ENCODE measurements around the gene TBCD.
A peak's percentile ranks its signal among the peaks of the same experiment; 100 is the strongest.

The TBCD gene

DNA sequence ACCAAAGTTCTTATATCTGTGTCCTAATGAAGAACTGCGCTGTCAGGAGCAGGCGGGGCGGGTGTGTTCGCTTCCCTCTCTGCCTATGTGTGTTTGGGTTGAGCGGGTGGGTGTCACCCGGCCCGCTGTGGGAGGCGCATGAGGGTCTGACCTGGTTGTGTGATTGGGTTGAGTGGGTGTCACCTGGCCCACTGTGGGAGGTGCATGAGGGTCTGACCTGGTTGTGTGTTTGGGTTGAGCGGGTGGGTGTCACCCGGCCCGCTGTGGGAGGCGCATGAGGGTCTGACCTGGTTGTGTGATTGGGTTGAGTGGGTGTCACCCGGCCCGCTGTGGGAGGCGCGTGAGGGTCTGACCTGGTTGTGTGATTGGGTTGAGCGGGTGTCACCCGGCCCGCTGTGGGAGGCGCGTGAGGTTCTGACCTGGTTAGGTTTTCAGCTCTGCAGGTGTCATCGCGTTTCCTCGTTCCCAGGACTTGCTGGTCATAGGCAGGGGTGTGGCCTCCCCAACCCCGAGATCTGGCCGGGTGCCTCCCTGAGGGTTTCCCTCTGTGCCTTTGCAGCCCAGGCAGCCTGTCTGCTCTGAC, 157.5 kb downstream of the TBCD start:
- no peak for DNase-seq

DNA sequence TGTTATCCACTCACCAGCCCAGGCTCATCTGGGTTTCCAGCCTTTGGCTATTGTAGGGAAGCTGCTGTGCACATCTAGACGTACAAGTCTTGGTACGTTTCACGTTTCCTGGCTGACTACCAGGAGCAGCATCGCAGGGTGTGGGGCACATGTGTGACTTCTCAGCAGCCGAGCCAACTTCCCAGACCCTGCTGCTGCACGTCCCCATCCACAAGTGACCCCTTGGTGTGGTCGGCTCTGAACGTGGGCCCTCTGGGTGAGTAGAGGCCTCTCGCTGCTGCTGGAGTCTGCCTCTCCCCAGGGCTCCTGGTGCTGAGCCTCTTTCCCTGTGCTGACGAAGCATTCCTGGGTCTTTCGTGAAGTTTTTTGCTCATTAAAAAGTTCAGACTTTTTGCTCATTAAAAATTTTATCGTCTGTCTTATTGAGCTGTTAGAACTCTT, 158.2 kb downstream of the TBCD start:
- no peak for DNase-seq

DNA sequence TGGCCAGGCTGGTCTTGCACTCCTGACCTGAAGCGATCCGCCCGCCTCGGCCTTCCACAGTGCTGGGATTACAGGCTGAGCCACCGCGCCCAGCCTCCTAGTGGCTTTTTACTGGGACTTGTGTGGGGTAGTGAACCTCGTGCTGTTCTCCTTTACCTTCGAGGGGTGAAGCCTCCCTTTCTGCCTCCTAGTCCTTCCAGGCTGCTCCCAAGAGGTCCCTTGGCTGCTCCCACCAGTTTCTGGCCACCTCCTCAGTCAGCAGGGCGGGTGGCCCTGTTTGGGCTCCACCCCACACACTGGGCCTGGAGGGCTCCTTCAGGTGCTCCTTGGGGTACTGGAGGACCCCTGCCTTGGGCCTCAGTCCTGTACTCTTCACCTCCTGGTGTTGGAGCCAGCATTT, 158.9 kb downstream of the TBCD start:
- no peak for DNase-seq

DNA sequence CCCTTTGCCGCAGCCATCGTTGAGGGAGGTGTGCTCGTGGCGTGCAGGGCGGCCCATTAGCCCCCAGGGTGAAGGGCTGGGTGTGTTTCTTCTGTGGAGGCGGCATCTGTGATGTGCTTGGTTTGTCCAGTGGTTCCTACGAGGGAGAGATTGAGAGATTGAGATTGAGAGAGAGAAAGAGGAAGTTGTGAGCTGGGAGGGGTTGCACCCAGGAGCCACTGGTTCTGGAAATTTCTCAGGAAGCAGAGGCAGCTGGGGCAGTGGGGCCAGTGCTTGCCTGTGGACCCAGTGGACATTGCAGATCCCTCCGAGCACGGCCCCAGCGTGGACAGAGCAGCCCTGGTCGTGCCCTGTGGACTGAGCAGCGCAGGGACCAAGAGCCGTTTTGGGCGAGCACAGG, 160.0 kb downstream of the TBCD start:
- no peak for DNase-seq

DNA sequence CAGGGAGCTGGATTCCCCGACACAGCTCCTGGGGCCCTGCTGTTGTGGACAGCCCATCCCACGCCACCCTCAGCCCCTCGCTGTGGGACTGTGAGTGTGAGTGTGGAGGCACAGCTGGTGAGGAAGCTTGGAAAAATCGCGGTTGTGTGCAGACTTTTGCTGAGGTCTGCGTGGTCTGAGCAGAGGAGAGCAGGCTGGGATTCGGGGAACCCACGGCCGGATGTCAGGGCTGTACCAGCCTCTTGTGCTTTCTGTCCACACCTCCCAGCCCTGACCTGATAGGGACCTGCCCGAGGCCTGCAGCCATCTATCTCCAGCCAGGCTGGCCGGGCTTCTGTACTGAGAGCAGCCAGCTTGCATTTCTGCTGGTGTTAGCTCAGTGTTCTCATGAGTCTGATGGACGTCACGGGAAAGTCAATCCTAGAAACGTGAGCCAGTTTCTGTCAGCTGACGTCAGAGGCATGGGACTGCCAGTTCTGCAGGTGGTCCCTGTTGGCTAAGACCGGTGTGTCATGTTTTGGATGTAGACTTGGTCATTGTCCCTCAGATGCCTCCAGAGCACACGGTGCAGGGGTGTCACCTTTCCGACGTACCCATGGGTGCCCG, 160.7 kb downstream of the TBCD start:
- no peak for DNase-seq

DNA sequence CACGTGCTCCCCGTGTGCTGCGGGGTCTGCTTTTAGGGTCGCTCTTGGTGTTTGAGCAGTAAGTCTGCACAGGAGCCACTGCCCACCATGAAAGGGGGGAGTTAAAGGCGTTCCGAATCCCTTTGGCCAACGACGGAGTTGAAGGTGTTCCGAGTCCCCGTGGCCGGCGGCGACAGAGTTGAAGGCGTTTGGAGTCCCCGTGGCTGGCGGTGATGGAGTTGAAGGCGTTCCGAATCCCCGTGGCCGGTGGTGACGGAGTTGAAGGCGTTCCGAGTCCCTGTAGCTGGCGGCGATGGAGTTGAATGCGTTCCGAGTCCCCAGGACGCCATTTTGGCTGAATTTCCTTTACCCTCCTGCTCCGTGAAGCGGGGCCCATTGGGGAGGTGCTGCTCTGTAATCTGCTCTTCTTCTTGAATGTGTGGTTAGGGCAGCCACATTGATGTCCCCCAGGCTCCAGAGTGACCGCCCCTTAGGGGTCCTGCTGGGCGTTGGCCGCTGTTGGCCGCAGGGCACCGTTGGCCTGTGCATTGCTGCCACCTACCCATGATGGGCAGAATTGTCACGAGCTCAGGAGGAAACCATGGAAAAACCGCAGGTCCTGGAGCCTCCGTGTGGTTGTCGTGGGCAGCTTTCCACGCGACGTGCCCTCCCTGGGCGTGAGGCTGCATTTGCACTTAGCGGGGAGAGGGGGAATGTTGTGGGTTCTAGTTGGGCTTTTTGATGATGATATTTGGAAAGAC, 161.6 kb downstream of the TBCD start:
- DNase-seq: peak; percentile 40

DNA sequence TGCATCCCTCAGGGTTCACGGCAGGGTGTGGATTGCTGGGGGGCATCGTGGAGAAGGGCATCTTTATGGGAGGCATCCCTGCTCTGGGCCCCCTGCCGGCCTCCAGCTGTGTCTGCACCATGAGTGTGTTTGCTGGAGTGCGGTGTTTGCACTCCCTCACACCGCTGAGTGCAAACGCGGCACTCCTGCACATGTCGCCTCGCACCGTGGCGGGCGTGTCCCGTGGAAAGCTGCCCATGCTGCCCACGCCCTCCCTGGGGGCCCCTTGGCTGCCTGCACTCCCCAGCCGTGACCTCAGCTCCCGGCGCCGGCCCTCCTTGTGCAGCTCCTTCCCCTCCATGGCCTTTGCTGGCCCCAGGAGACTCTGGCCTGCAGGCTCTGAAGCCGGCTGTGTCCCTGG, 162.5 kb downstream of the TBCD start:
- DNase-seq: peak; percentile 23

DNA sequence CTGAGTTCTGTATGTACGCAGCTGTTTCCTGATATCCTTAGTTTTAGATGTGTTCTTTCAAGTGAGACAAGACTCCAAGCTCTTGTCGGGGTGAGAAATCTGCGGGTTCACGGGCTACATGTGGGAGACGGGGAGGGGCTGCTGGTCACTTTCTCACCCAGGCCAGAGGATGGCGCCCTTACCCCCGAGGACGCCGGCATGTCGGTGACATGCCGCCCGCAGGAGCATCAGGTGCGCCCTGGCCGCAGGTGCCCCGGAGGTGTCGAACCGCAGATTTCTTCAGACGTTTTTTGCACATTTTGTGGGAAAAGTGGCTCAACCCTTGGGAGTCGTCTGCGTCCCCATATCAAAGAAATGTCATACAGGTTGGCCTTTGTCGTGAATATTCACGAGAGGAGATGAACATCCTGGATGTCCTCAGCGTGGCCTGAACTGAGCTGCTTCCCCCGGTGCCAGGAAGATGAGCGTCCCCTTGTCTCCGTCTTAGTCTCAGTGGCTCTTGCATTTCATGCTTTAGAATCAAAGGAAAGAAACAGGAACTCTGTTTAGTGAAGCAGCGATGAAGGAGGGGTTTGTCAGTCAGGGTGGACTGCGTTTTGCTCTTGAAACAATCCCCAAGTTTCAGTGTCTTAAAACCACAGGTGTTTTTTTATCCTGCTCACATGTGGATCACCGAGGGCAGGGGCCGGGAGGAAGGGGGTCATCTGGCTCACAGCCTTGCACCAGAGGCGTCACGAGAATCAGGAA, 163.3 kb downstream of the TBCD start:
- DNase-seq: no peak

DNA sequence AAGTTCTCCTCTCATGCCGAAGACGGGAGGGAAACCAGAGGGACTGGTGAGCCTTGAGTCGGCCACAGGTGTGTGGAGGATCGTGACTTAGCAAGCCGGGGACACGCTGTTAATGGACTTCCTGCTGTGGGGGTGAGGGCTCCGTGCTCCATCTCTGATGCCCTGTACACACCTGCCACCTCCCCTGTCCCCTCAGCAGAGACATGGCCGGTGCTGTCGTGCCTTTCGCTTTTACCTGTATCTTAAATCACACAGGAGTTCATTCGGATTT, 163.8 kb downstream of the TBCD start:
- no peak for DNase-seq

DNA sequence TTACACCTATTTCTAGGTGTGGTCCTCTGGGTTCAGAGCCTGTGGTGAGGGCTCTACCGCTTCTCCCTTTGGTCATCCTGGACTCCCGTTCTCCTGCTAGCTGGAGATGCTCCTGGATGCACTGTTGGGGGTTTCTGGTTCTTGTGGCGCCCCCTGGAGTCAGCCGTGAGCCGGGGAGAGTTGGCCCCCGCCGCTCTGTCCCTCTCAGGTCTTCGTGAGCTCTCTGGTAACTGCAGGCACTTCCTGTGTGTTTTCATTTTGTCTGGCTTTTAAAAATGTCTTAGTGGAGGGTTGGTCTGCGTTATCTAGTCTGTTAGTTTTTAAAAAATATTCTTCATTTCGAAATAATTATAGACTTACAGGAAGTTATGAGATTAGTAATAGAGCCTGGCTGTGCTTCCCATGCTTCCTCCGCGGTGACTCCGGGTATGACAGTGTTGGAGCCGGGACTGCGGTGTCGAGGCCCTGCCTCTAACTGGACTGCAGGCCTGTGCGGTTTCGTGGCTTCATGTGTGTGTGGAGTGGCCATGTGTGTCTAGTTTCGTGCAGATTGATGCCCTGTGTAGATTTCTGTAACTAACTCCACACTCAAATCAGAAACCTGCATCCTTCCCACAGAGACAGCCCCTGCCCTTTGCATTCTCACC, 166.0 kb downstream of the TBCD start:
- DNase-seq: peak; percentile 20

DNA sequence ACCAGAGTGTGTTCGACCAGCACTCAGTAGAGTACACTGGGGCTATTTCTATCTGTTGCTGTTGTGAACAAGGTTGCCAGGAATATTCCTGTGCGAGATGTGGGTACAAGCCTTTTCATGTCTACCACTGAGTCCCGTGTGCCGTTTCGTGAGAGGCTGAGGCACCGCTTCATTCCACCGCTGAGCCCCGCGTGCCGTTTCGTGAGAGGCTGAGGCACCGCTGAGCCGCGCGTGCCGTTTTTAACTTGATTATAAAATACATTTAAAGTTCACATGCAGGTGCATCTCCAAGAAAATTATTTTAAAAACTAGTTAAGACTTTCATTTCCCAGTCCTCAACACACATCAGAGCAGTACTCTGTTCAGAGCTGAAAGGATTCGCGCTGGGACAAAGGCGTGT, 166.6 kb downstream of the TBCD start:
- no peak for DNase-seq

DNA sequence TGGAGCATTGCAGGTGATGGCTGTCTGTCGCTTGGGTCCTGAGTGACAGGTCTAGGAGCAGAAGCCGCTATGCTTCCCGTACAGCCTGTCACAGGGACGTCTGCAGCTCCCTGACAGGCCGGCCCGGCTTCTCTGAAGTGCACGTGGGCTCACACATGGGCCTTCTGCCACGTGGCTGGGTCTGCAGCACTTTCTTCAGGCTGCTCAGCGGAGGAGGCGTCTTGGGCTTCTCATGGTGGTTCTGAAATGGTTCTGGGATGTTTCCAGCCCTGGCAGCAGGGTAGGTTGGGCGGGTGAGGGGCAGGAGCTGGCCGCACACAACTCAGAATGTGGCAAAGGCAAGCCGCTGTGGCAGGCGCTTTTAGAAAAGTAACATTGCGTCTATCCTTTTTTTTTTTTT, 168.3 kb downstream of the TBCD start:
- no peak for DNase-seq

DNA sequence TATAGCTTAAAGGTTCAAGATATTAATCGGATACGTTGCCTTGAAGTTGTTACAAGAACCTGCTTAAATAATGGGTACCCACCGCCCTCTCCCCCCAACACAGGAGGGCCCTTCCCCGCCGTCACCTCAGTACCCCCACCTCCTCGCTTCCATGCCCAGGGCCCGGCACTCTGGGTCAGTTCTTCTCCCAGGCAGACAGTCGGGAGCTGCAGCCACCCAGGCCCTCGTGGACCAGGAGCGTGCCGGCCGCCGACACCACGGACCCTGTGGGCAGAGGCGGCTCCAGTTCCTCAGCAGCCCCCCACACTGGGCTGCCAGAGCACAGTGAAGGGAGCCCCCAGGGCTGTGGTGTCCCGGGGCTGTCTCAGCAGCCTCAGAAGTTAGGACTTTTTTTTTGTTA, 168.8 kb downstream of the TBCD start:
- DNase-seq: no peak

DNA sequence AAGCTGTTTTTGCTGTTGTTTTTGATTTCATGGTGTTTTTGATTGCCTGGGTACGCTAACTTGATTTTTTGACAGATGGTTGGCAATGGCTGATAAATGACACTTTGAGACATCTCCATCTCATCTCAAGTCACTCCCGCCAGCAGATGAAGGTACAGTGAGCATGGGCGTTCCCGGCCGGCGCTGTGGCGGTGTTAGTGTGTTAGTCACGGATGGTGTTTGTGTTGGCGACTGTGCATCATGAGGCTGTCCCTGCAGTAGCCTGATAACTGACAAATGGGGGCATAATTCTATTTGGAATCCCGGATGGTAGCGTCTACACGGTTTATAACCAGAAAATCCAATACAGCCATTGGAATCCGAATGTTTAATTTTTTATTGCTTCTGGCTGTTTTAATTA, 169.6 kb downstream of the TBCD start:
- DNase-seq: no peak

DNA sequence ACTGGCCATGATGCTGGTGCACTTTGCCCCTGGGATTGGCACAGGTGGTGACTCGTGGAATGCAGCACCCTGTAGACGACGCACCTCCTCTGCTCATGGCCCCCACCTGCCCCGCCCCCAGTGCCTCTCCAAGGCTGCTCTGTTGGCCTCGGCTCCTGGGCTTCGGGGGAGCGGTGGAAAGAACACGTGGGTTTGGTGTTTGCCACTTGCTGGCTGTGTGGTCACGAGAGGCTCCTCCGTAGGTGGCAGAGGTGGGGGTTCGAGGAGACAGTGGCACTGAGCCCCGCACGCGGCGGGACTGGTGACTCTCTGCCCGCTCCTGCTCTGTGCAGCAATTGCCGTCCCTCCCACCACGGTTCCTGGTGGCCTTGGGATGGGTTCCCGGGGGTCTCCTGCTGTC, 170.8 kb downstream of the TBCD start:
- no peak for DNase-seq

DNA sequence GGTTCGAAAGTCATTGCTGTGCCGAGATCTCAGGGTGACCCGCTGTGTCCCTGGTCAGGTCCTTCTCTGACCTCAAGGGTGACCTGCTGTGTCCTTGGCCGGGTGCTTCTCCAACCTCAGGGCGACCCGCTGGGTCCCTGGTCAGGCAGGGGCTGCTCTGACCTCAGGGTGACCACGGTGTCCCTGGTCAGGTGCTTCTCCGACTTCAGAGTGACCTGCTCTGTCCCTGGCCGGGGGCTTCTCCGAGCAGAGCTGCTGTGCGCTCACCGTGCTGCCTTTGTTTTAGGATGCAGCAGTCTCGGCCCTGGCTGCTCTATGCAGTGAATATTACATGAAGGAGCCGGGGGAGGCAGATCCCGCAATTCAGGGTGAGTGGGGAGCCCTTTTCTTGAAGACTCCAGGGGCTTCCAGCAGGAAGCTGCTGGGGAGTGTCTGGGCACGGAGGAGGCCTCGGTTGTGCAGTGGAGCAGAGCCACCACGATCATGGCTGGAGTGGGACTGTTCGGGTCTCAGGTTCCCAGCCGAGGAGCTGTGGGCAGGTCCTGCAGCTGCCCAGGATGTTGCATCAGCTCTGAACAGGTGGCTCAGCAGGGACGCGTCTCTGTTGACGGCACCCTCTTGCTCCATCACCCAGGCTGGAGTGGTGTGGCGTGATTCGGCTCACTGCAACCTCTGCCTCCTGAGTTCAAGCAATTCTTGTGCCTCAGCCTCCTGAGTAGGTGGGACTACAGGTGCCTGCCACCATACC, 171.7 kb downstream of the TBCD start:
- peak; percentile 47 for DNase-seq

DNA sequence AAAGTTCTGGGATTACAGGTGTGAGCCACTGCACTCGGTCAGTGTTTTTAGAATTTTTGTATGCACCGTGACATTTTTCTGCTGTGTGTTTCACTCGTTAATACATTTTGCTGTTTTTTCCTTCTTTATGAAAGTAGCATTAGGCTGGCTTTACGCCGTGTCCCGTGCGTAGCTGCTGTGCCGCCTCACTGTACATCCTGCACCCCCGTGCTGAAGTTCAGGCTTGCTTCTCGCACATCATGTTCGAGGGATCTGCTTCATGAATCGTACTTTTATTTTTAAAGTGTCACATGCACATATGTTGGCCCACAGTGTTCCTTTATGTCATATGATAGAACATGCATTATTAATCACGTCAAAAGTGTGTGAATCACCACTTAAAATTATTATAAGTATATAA, 172.3 kb downstream of the TBCD start:
- no peak for DNase-seq

DNA sequence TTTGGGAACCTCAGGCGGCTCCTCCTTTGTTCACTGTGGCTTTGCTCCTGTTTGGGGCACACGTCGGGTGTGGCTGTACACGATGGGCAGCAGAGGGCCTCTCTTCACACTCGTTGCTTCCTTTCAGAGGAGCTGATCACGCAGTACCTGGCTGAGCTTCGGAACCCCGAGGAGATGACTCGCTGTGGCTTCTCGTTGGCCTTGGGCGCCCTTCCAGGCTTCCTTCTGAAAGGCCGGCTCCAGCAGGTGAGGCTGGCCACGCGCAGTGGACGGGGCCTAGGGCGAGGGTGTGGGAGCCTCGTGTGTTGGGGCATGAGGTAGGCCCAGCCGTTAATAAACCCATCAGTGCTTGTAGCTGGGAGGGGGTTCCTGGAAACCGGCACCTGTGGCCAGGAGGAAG, 172.9 kb downstream of the TBCD start:
- no peak for DNase-seq

DNA sequence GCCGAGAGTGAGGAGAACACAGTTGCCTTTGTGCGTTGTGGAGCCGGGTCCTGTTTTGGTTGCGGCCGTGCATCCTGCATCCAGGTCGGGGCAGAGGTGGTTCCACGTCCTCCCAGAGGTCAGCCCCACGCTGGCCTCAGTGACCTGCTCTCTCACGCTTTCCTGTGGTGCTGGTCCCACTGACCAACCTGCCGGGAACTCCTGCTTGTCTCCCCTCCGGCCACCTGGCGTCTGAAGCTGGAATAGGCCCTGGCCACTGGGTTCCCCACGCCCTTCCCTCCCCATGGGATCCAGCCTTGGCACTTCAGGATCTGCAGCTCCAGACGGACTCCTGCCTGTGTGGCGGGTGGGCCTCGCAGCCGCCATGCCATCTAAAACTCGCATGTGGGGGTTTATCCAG, 173.5 kb downstream of the TBCD start:
- DNase-seq: no peak

DNA sequence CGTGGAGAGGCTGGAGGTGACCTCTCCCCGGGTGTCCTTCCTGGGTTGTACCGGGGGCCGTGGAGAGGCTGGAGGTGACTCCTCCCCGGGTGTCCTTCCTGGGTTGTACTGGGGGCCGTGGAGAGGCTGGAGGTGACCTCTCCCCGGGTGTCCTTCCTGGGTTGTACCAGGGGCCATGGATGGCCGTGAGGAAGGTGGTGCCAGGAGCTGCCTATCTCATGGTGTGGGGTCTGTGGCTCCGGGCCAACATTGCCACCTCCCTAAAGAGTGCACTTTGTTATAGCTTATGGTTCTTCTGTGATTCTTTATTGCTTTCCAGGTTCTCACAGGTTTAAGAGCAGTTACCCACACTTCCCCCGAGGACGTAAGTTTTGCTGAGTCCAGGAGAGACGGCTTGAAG, 174.2 kb downstream of the TBCD start:
- DNase-seq: no peak

DNA sequence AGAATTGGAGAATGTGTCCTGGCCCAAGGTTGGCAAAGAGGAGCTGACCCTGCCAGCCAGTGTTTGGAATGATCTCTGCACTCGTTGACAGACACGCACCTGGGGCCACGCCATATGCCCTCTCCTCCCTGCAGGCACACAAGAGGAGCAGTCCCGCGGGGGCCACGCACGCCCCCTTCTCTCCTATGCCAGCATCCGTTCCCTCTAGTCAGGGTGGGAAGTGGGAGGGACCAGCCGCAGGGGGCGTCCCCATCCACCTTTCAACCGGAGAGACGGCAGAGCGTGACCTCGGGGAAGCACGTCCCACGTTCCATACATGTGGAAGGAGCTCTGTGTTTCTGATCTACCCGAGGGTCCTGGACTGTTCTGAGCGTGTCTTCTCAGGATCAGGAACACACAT, 174.9 kb downstream of the TBCD start:
- DNase-seq: no peak

DNA sequence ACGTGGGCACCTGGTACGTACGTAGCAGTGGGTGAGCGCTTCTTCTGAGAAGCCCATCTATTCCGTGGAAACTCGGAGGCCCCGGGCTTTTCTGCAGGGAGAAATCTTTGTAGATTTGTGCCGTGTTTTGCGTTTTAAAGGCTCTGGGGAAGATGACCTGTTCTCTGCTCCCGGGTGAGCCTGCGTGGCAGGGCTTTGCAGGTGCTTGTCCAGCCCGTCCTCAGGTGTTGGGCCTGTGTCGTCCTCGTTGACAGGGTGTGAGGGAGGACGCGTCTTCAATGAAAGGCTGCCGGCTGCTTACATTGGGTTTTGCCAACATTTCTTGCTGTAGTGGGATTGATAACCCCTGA, 175.4 kb downstream of the TBCD start:
- DNase-seq: no peak

Measured in DMS53 (cell line).